ENCODE data around the gene ISL2. TPM values are rescaled to one million over a fixed set of nuclear protein-coding genes. Genes with fewer than 3 reads are reported as not detected.

ISL2 gene
- total RNA-seq, 1 experiment from 2014 or later = 0.51 TPM

DNA sequence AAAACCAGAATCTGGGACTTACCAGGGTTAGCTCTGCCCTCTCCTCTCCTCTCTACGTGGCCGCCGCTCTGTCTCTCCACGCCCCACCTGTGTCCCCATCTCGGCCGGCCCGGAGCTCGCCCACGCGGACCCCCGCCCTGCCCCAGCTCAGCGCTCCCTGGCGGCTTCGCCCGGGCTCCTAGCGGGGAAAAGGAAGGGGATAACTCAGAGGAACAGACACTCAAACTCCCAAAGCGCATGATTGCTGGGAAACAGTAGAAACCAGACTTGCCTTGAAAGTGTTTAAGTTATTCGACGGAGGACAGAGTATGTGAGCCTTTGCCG is 5.4 kb downstream of the ISL2 start:
- ChIA-PET CTCF (interaction anchor here (0.6 kb wide), 1 partner anchor 187 kb away, joined by 6 read pairs; no protein-coding TSS in a partner anchor), POLR2A (no interaction called here)
- Histone ChIP-seq H3K27ac (ENCODE audit: low read length) (no peak overlapping the region), H3K4me1 (ENCODE audit: control insufficient read depth, insufficient read depth, low read length) (peaks cover 3% of the 10 kb centered on the region; the same call in 1 of the 2 replicates), H3K9me3 (ENCODE audit: control insufficient read depth, insufficient read depth, low read depth, low read length) (no peaks in the 10 kb centered on the region), H3K4me3 (ENCODE audit: low read depth in 2 of 2, low read length in 2 of 2) (peak overlapping the region; percentile 42 to 52; a peak in 3 of 4 replicates), H3K36me3 (ENCODE audit: control insufficient read depth, insufficient read depth, low read length) (peaks cover under 1% of the 10 kb centered on the region; the same call in 1 of the 2 replicates), H3K27me3 (ENCODE audit: control insufficient read depth, insufficient read depth, low read length) (peaks cover 16% of the 10 kb centered on the region)
- ATAC-seq (no peak), DNase-seq (ENCODE audit: low read depth, low spot score) (no peak)
- no TSS peak for BruUV-seq (replicated peaks)
- intact Hi-C loops (cut with micrococcal nuclease; ENCODE audit: unreplicated experiment) = no loop called here
- in situ Hi-C loops (cut with HindIII; ENCODE audit: low pct_unique_long_range_greater_than_20kb, low sequenced_read_pairs) = no loop called here
- TF ChIP-seq POLR2AphosphoS5 (IDR thresholded peaks at IDR 0.05; ENCODE audit: low read depth, low read length) = no peak
- TF ChIP-seq TCF7L2 (IDR thresholded peaks at IDR 0.05; ENCODE audit: low read depth, low read length) = no peak
- no peak for TF ChIP-seq SIN3A (IDR thresholded peaks at IDR 0.05; ENCODE audit: borderline replicate concordance, insufficient read depth, low read depth, low read length)
- no peak for TF ChIP-seq CTCF (IDR thresholded peaks at IDR 0.05)
- TF ChIP-seq REST (IDR thresholded peaks at IDR 0.05; ENCODE audit: insufficient read depth in 1 of 2, low read depth in 2 of 2, low read length in 1 of 2) = no peak

DNA sequence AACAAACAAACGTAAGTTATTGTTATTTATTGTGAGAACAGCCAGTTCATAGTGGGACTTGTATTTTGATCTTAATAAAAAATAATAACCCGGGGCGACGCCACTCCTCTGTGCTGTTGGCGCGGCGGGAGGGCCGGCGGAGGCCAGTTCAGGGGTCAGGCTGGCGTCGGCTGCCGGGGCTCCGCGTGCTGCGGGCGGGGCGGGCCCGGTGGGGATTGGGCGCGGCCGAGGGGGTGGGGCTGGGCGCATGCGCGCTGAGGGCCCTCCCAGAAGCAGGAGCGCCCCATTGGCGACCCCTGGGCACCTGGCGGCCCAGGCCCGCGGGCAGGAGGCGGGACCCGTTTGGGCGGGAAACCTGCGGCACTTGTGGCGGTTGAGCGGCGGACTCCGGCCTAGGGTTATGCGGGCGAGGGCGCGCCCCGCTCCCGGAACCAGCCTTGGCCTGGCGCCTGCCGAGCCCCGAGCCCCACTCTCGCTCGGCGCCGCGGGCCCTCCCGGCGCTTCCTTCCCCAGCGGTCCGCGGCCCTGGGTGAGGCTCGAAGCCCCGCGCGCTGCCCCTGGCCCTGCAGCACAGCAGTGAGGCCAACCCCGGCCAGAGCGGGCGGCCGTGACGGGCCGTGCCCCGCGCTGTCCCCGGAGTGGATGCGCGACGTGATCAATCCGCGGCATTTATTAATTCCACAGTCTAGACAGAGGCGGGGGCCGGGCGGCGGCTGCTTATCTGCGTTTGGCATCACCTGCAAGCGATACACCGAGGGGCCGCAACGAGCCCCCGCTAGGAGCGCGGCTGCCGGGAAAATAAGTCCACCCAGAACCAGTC is 6.0 kb downstream of the ISL2 start:
- intact Hi-C loops (cut with micrococcal nuclease; ENCODE audit: unreplicated experiment) (no loop called here), in situ Hi-C loops (cut with HindIII; ENCODE audit: low pct_unique_long_range_greater_than_20kb, low sequenced_read_pairs) (no loop called here)
- Histone ChIP-seq H3K4me1 (ENCODE audit: control insufficient read depth, insufficient read depth, low read length) (peaks cover 3% of the 10 kb centered on the region; the same call in 1 of the 2 replicates), H3K27me3 (ENCODE audit: control insufficient read depth, insufficient read depth, low read length) (peaks cover 16% of the 10 kb centered on the region), H3K9me3 (ENCODE audit: control insufficient read depth, insufficient read depth, low read depth, low read length) (no peaks in the 10 kb centered on the region), H3K4me3 (ENCODE audit: low read depth in 2 of 2, low read length in 2 of 2) (no peak overlapping the region), H3K36me3 (ENCODE audit: control insufficient read depth, insufficient read depth, low read length) (no peaks in the 10 kb centered on the region), H3K27ac (ENCODE audit: low read length) (no peak overlapping the region)
- ChIA-PET POLR2A (no interaction called here), CTCF (no interaction called here)
- DNase-seq (ENCODE audit: low read depth, low spot score) (no peak), ATAC-seq (no peak)
- TF ChIP-seq POLR2AphosphoS5 (IDR thresholded peaks at IDR 0.05; ENCODE audit: low read depth, low read length) (no peak), CTCF (IDR thresholded peaks at IDR 0.05) (no peak), SIN3A (IDR thresholded peaks at IDR 0.05; ENCODE audit: borderline replicate concordance, insufficient read depth, low read depth, low read length) (no peak), TCF7L2 (IDR thresholded peaks at IDR 0.05; ENCODE audit: low read depth, low read length) (no peak), REST (IDR thresholded peaks at IDR 0.05; ENCODE audit: insufficient read depth in 1 of 2, low read depth in 2 of 2, low read length in 1 of 2) (no peak)
- BruUV-seq (replicated peaks) = no TSS peak

Data from Panc1 (cell line).